Measurements from ENCODE around the gene TPPP. TPM values are rescaled to one million over a fixed set of nuclear protein-coding genes. Genes with fewer than 3 reads are reported as not detected.
"Not testable (repeated sequence)": the region's sequence is repeated elsewhere in the genome, so short reads cannot be mapped to it uniquely, and the experiment has no call there.

The TPPP gene
- total and polyA plus RNA-seq, 2 experiments from 2014 or later, result 3.7 to 7.7 TPM

DNA sequence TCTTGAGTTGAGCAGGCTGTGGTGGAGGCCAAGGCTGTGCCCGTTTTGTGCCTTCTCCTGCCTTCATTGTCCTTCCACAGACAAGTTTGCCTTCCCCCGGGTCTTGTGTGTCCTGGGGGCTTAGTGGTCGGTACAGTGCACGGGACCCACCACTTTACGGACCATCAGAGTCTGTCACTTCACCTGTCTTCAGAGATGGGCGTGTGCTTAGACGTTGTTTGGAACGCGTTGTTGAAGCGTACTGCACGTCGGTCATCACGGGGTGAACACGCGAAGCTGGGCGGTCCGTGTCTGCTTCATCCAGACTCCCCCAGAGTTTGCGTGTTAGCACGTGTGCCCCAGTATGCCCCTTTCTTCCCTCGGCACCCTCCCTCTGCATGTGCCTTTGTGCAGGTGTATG, 56.2 kb downstream of the TPPP start:
- Histone ChIP-seq H3K4me1 (ENCODE audit: low read depth) (no peaks in the 10 kb centered on the region), H3K36me3 (peaks cover 23% of the 10 kb centered on the region), H3K4me3 (no peak overlapping the region), H3K27ac (no peak overlapping the region), H3K27me3 (no peaks in the 10 kb centered on the region), H3K9me3 (ENCODE audit: low read depth) (no peaks in the 10 kb centered on the region)
- TF ChIP-seq, protein P1, sequence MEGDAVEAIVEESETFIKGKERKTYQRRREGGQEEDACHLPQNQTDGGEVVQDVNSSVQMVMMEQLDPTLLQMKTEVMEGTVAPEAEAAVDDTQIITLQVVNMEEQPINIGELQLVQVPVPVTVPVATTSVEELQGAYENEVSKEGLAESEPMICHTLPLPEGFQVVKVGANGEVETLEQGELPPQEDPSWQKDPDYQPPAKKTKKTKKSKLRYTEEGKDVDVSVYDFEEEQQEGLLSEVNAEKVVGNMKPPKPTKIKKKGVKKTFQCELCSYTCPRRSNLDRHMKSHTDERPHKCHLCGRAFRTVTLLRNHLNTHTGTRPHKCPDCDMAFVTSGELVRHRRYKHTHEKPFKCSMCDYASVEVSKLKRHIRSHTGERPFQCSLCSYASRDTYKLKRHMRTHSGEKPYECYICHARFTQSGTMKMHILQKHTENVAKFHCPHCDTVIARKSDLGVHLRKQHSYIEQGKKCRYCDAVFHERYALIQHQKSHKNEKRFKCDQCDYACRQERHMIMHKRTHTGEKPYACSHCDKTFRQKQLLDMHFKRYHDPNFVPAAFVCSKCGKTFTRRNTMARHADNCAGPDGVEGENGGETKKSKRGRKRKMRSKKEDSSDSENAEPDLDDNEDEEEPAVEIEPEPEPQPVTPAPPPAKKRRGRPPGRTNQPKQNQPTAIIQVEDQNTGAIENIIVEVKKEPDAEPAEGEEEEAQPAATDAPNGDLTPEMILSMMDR (IDR thresholded peaks at IDR 0.05; ENCODE audit: low read depth, low read length), result no peak
- no peak for DNase-seq (ENCODE audit: low read depth in 1 of 2, low spot score in 1 of 2)

DNA sequence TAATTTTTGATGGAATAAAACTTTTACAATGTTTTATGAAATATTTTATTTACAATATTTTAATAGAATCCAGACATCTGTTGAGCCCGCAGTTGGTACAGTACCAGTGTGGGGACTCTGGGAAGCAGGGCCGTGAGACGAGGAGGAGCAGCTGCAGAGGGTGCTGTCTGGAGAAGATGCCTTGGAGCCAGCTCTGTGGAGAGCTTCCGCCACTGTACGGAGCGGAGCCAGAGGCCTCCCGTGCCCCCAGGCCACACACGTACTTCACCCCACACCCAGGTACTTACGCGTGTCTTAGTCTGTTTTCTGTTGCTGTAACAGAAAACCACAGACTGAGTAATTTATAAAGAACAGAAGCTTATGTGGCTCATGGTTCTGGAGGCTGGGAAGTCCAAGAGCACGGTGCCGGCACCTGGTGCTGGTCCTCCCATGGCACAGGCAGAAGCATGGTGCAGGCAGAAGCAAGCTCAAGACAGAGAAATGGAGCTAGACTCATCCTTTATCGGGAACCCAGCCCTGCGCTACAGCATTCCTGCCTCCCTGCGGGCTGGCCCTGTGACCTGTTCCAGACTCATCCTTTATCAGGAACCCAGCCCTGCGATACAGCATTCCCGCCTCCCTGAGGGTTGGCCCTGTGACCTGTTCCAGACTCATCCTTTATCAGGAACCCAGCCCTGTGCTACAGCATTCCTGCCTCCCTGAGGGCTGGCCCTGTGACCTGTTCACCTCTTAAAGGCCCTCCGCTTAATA, 57.7 kb downstream of the TPPP start:
- Histone ChIP-seq H3K4me1 (ENCODE audit: low read depth) (no peaks in the 10 kb centered on the region), H3K27me3 (no peaks in the 10 kb centered on the region), H3K9me3 (ENCODE audit: low read depth) (no peaks in the 10 kb centered on the region), H3K36me3 (peaks cover 19% of the 10 kb centered on the region), H3K4me3 (no peak overlapping the region), H3K27ac (no peak overlapping the region)
- DNase-seq (ENCODE audit: low read depth in 1 of 2, low spot score in 1 of 2), result no peak
- TF ChIP-seq, protein P1 (IDR thresholded peaks at IDR 0.05; ENCODE audit: low read depth, low read length), result no peak

DNA sequence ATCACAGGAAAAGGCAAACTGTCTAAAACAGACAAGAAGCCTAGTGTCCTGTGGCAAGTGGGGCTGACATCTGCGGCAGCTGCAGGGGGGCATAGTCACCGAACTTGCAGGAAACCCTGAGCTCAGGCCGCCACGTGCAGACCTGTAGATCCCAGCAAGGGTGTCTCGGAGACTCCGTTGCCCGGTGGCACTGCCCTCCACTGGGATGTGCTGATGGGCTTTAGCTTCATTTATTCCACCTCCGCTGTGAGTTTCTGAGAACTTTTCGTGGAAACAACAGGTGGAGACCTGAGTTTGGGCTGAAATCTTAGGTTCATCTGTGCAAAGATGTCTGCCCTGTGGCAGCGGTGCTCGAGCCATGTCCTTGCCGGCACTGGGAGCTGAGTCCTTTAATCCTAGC, 59.0 kb downstream of the TPPP start:
- no peaks in the 10 kb centered on the region for H3K9me3 ChIP-seq (ENCODE audit: low read depth)
- TF ChIP-seq, protein P1 (IDR thresholded peaks at IDR 0.05; ENCODE audit: low read depth, low read length), result no peak
- H3K4me1 ChIP-seq (ENCODE audit: low read depth), result no peaks in the 10 kb centered on the region
- H3K4me3 ChIP-seq, result no peak overlapping the region
- H3K36me3 ChIP-seq, result peaks cover 17% of the 10 kb centered on the region
- H3K27ac ChIP-seq, result no peak overlapping the region
- no peaks in the 10 kb centered on the region for H3K27me3 ChIP-seq
- no peak for DNase-seq (ENCODE audit: low read depth in 1 of 2, low spot score in 1 of 2)

DNA sequence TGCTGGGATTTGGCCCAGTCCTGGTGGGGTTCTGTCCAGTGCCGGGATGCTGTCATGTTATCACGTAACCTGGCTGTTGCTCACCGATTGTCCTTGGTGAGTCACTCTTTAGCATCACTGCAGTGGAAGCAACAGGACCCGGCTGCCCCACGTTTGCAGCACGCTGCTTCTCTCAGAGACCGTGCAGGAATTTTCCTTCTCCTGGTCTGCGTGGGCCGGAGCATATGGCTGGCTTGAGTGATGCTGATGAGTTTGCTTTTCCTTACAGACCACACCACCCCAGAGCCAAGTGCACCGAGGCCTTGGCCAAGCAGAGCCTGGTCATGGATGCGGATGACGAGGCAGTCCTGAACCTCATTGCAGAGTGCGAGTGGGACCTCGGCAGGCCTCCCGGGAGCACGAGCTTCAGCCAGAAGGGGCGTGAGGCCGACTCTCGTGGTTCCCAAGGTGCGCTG, 59.6 kb downstream of the TPPP start:
- Histone ChIP-seq H3K27me3 (no peaks in the 10 kb centered on the region), H3K27ac (no peak overlapping the region), H3K4me3 (no peak overlapping the region), H3K4me1 (ENCODE audit: low read depth) (no peaks in the 10 kb centered on the region), H3K36me3 (peaks cover 17% of the 10 kb centered on the region), H3K9me3 (ENCODE audit: low read depth) (no peaks in the 10 kb centered on the region)
- TF ChIP-seq, protein P1 (IDR thresholded peaks at IDR 0.05; ENCODE audit: low read depth, low read length), result no peak
- peak in 1 of 2 donors; percentile 33 for DNase-seq (ENCODE audit: low read depth in 1 of 2, low spot score in 1 of 2)

DNA sequence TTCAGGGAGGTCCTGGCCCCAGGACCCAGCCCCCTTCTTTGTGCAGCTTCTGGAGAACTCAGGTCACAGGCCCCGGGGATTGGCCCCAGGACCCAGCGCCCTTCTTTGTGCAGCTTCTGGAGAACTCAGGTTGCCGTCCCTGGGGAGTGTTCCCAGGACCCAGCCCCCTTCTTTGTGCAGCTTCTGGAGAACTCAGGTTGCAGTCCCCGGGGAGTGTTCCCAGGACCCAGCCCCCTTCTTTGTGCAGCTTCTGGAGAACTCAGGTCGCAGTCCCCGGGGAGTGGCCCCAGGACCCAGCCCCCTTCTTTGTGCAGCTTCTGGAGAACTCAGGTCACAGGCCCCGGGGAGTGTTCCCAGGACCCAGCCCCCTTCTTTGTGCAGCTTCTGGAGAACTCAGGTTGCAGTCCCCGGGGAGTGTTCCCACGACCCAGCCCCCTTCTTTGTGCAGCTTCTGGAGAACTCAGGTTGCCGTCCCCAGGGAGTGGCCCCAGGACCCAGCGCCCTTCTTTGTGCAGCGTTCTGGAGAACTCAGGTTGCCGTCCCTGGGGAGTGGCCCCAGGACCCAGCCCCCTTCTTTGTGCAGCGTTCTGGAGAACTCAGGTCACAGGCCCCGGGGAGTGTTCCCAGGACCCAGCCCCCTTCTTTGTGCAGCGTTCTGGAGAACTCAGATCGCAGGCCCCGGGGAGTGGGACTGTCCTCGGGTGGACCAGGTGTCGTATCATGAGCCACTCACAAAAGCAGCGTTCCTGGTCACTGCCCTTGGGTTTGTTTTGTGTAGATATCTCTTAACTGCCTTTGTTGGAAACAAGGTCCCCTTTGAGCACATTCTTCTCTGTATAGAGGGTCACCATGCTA, 64.6 kb downstream of the TPPP start:
- H3K27ac ChIP-seq; H3K4me1 ChIP-seq (ENCODE audit: low read depth); H3K4me3 ChIP-seq; H3K36me3 ChIP-seq; H3K27me3 ChIP-seq; DNase-seq (ENCODE audit: low read depth in 1 of 2, low spot score in 1 of 2); H3K9me3 ChIP-seq (ENCODE audit: low read depth): not testable (repeated sequence)

DNA sequence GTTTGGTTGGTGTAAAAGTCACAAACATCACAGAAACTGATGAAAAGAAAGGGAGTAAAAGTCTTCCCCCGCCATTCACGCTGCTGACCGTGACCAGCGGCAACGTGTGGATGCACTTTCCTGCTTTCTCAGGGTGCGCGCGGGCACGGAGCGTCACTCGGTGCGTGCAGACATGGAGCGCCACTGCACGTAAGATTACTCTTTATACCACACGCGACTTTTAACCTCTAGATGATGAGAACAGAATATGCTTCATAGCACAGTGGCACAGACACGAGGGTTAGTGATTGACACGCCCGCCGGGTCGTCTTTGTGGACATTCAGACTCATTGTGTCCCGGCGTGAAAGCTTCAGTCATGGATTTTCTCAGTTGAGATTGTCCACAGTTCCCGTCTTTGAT, 65.3 kb downstream of the TPPP start:
- DNase-seq (ENCODE audit: low read depth in 1 of 2, low spot score in 1 of 2), result no peak
- Histone ChIP-seq H3K27ac (no peak overlapping the region), H3K36me3 (peaks cover 4% of the 10 kb centered on the region), H3K9me3 (ENCODE audit: low read depth) (no peaks in the 10 kb centered on the region), H3K4me3 (no peak overlapping the region), H3K27me3 (no peaks in the 10 kb centered on the region), H3K4me1 (ENCODE audit: low read depth) (no peaks in the 10 kb centered on the region)
- TF ChIP-seq, protein P1 (IDR thresholded peaks at IDR 0.05; ENCODE audit: low read depth, low read length), result no peak

All from cardiac muscle cell (in vitro differentiated cells and primary cell).